GM10847 (cell line): Measurements from ENCODE around the gene REV1.

Experiments
- POLR2A ChIP-seq: IDR thresholded peaks from 2 replicates; pipeline ENCODE4 v1.6.1; 2011; ENCODE audit not compliant: insufficient read length; ENCODE audit errors: extremely low read depth

Gene REV1

GRCh38 chr2:99469394-99469793 is 20.4 kb downstream of the REV1 start:
- TF ChIP-seq POLR2A: no peak

DNA sequence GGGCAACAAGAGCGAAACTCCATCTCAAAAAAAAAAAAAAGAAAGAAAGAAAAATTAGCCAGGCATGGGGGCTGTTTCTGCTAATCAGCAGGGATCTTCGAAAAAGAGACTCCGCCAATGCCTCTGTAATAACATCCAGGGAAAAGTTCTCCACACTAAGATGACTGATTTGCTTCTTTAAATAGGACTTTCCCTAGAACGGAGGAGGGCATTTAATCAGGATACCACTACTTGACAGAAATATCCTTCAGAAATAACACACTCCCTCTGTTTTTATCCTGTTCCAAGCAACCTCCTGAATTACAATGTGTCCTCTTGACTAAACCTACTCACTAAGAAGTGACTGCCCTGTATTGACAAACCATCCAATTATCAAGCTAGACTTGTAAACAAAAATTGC is 21.7 kb downstream of the REV1 start:
- no peak for TF ChIP-seq POLR2A

DNA sequence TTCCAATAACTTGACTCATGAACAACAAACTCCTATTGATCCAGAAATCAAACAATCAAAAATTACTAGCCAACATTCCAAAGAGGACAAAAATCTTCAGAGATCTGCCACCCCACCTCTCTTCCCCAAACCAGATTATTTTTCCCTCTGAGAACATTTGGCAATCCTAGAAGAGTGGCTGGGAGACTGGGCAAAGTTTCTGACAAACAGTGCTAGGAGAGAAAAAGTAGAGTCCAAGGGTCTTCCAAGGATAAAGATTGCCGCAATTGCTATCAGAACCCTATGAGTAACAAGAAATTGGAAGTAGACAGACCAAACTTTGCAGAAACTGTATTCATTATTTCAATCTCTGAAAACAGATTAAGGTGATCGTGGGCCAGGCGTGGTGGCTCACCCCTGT is 22.4 kb downstream of the REV1 start:
- no peak for TF ChIP-seq POLR2A

GRCh38 chr2:99461828-99462483 is 27.9 kb downstream of the REV1 start:
- no peak for TF ChIP-seq POLR2A

DNA sequence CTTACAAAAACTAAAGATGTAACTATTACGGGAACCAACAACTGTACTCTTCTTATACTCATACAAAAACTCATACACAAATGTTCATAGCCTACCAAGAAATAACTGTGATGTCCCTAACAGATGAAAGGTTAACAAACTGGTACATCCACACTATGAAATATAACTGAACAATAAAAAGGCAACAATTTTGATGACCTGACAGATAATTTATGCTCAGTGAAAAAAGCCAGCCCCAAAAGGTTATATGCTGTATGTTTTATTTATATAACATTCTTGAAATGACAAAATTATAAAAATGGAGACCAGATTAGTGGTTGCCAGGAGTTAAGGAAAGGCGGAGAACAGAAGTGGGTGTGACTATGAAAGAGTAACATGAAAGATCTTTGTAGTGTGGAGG is 31.3 kb downstream of the REV1 start:
- no peak for TF ChIP-seq POLR2A

DNA sequence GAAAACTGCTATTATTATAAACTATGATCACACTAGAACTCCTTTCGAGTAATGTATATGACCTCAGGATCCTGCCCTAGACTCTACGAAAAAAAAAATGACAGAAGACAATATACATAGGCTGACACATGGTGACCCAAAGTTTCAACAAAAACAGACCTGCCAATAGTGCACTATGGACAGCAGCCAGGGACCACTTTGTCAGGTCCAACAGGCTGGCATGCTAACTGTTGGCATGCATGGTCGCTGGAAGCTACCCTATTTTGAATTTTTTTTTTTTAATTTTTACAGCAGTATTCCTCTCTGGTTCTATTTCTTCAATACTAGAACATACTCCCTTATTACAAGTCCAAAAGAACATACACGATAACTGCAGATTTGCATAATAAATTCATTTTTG is 38.1 kb downstream of the REV1 start:
- no peak for TF ChIP-seq POLR2A

- TF ChIP-seq POLR2A: no peak
Observed at GRCh38 chr2:99451280-99451679, 38.5 kb downstream of the REV1 start.

GRCh38 chr2:99450199-99450598 is 39.6 kb downstream of the REV1 start:
- TF ChIP-seq POLR2A: no peak

GRCh38 chr2:99448556-99448955 is 41.3 kb downstream of the REV1 start:
- no peak for TF ChIP-seq POLR2A

DNA sequence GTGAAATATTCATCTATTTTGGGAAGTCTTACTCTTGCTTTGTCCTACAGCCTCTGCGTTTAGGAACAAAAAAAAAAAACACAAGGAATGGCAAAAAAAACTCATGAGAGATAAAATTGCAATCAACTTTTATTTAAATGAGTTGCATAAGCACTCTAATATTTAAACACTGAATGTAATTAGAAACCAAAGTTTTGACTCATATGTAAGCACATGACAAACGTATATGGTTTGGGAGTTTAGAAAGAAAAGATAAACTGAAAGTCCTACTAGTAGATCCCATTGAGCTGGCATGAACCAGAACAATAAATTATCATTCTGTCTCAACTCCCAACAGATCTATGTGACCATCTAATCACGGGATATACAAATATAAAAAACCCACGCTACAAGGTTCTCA is 44.8 kb downstream of the REV1 start:
- no peak for TF ChIP-seq POLR2A

DNA sequence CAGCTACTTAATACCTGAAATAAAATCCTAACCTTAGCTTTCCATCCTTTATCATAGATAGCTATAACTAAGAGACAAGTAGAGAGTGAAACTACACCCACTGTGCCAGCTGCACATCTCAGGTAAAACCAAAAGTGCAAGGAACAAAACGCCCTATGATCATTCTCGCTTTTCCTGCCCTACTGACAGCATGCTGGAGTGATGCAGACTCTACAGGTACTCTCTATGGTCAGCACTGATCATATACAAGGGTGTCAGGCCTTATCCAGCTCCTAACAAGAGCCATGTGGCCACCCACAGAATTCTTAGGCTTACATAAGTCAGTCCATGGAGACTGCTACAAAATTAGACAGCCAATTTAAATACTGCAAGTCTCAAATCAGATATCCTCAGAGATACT is 45.6 kb downstream of the REV1 start:
- no peak for TF ChIP-seq POLR2A

DNA sequence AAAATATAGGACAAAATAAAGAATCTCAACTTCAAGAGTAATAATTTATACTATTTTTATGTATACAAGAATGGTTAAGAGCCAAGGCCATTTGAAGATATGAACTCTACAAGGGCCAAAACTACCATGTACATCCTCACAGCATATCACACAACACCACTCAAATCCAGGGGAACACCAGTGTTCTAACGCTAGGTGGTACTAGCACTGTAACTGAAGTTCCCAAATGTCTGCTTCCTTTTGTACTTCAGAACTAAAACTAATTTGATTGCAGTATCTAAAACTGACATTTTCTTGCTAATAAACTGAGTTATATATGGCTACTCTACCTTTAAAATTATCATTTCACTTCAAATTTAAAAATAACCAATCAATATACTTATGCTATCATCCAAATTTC is 47.0 kb downstream of the REV1 start:
- TF ChIP-seq POLR2A: no peak

- TF ChIP-seq POLR2A: no peak
Observed at GRCh38 chr2:99439971-99440505, 49.8 kb downstream of the REV1 start.

DNA sequence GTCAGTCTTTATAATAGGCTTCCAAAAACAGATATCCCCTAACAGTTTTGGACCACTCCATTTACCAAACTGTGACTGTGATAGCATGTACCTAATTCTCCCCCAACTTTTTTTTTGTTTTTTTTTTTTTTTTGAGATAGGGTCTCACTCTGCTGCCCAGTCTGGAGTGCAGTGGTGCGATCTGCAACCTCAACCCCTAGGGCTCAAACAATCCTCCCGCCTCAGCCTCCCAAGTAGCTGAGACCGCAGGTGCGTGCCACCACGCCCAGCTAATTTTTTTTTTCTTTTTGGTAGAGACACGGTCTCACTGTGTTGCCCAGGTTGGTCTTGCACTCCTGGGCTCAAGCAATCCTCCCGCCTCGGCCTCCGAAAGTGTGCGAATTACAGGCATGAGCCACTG is 52.9 kb downstream of the REV1 start:
- no peak for TF ChIP-seq POLR2A

DNA sequence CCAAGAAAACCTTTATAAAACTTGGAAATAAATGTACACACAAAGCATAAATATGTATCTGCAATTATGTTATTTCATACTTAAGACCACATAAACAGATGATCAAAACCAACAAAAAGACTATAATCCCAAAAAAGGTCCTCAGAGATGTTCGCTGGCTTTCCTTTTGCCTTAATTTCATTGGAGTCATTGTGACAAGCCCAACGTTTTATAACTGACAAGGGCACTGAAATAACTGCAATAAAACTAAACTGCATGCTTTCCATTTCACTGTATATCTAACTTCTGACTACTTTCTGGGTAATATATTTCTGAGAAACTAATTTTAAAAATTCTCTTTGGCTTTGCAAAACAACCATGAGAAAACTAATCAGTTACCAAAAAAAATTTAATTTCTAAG is 56.5 kb downstream of the REV1 start:
- no peak for TF ChIP-seq POLR2A

GRCh38 chr2:99431587-99432275 is 58.1 kb downstream of the REV1 start:
- TF ChIP-seq POLR2A: no peak
